HEK293 (cell line): ENCODE data around the gene ROPN1L.
A peak's percentile ranks its signal among the peaks of the same experiment; 100 is the strongest.

Experiments used
- GLI4 ChIP-seq: fragments of 450-650 bp; formaldehyde crosslinking; IDR thresholded peaks from 2 replicates; pipeline ENCODE4 v1.5.1; 2016; ENCODE audit warnings: missing biosample characterization, missing genetic modification characterization
- HOXA7 ChIP-seq: sonication (generic); formaldehyde crosslinking; IDR thresholded peaks from 2 replicates; pipeline ENCODE4 v1.8.1; 2022; ENCODE audit warnings: missing genetic modification reagents, borderline replicate concordance
- HOXD13 ChIP-seq: sonication (generic); formaldehyde crosslinking; IDR thresholded peaks from 2 replicates; pipeline ENCODE4 v1.8.0; 2022; ENCODE audit warnings: missing genetic modification reagents, borderline replicate concordance
- MYNN ChIP-seq: fragments of 450-650 bp; formaldehyde crosslinking; IDR thresholded peaks from 2 replicates; pipeline ENCODE4 v1.5.1; 2016; ENCODE audit warnings: missing biosample characterization, missing genetic modification characterization, borderline replicate concordance
- OVOL3 ChIP-seq: fragments of 450-650 bp; formaldehyde crosslinking; IDR thresholded peaks from 2 replicates; pipeline ENCODE4 v1.5.1; 2016; ENCODE audit warnings: missing biosample characterization, missing genetic modification characterization
- PRDM1 ChIP-seq: fragments of 450-650 bp; formaldehyde crosslinking; IDR thresholded peaks from 2 replicates; pipeline ENCODE4; 2016; ENCODE audit warnings: missing biosample characterization, missing genetic modification characterization
- SALL2 ChIP-seq: fragments of 450-650 bp; formaldehyde crosslinking; IDR thresholded peaks from 2 replicates; pipeline ENCODE4 v1.5.0; 2017; ENCODE audit warnings: missing biosample characterization, mild to moderate bottlenecking, missing genetic modification characterization, borderline replicate concordance
- TRIM28 ChIP-seq: IDR thresholded peaks from 2 replicates; pipeline ENCODE4 v1.6.1; 2011; ENCODE audit warnings: low read length, control low read depth, borderline replicate concordance
- WT1 ChIP-seq: fragments of 450-650 bp; formaldehyde crosslinking; IDR thresholded peaks from 2 replicates; pipeline ENCODE4 v1.5.1; 2016; ENCODE audit warnings: missing biosample characterization, missing genetic modification characterization
- YY2 ChIP-seq: fragments of 450-650 bp; formaldehyde crosslinking; IDR thresholded peaks from 2 replicates; pipeline ENCODE4 v1.5.1; 2016; ENCODE audit warnings: missing biosample characterization, missing genetic modification characterization
- ZBTB17 ChIP-seq: fragments of 450-650 bp; formaldehyde crosslinking; IDR thresholded peaks from 2 replicates; pipeline ENCODE4 v1.5.1; 2016; ENCODE audit warnings: missing biosample characterization, missing genetic modification characterization
- ZFP41 ChIP-seq: fragments of 450-650 bp; formaldehyde crosslinking; IDR thresholded peaks from 2 replicates; pipeline ENCODE4 v1.5.1; 2016; ENCODE audit warnings: missing biosample characterization, missing genetic modification characterization, borderline replicate concordance
- ZFP69B ChIP-seq: fragments of 450-650 bp; formaldehyde crosslinking; IDR thresholded peaks from 2 replicates; pipeline ENCODE4 v1.5.1; 2016; ENCODE audit warnings: missing biosample characterization, missing genetic modification characterization
- ZNF112 ChIP-seq: fragments of 450-650 bp; formaldehyde crosslinking; IDR thresholded peaks from 2 replicates; pipeline ENCODE4 v1.5.0; 2017; ENCODE audit warnings: missing biosample characterization, missing genetic modification characterization
- ZNF114 ChIP-seq: fragments of 450-650 bp; formaldehyde crosslinking; IDR thresholded peaks from 2 replicates; pipeline ENCODE4 v1.5.0; 2017; ENCODE audit warnings: missing biosample characterization, missing genetic modification characterization
- ZNF133 ChIP-seq: fragments of 450-650 bp; formaldehyde crosslinking; IDR thresholded peaks from 2 replicates; pipeline ENCODE4 v1.5.1; 2016; ENCODE audit warnings: missing biosample characterization, missing genetic modification characterization
- ZNF155 ChIP-seq: fragments of 450-650 bp; formaldehyde crosslinking; IDR thresholded peaks from 2 replicates; pipeline ENCODE4 v1.5.1; 2016; ENCODE audit warnings: missing biosample characterization, missing genetic modification characterization
- ZNF16 ChIP-seq: fragments of 450-650 bp; formaldehyde crosslinking; IDR thresholded peaks from 2 replicates; pipeline ENCODE4 v1.5.1; 2016; ENCODE audit warnings: low read depth, missing biosample characterization, missing genetic modification characterization
- ZNF169 ChIP-seq: fragments of 450-650 bp; formaldehyde crosslinking; IDR thresholded peaks from 2 replicates; pipeline ENCODE4 v1.5.1; 2016; ENCODE audit warnings: missing biosample characterization, missing genetic modification characterization
- ZNF184 ChIP-seq: fragments of 450-650 bp; IDR thresholded peaks from 2 replicates; pipeline ENCODE4 v1.5.1; 2018; ENCODE audit warnings: missing biosample characterization, mild to moderate bottlenecking, missing genetic modification characterization
- ZNF248 ChIP-seq: fragments of 450-650 bp; formaldehyde crosslinking; IDR thresholded peaks from 2 replicates; pipeline ENCODE4 v1.5.1; 2017; ENCODE audit warnings: missing biosample characterization, missing genetic modification characterization
- ZNF350 ChIP-seq: fragments of 450-650 bp; formaldehyde crosslinking; IDR thresholded peaks from 2 replicates; pipeline ENCODE4 v1.5.0; 2017; ENCODE audit warnings: missing biosample characterization, mild to moderate bottlenecking, missing genetic modification characterization
- ZNF394 ChIP-seq: fragments of 450-650 bp; formaldehyde crosslinking; IDR thresholded peaks from 2 replicates; pipeline ENCODE4 v1.5.1; 2016; ENCODE audit warnings: missing biosample characterization, missing genetic modification characterization, mild to moderate bottlenecking, moderate library complexity, borderline replicate concordance
- ZNF48 ChIP-seq: fragments of 450-650 bp; formaldehyde crosslinking; IDR thresholded peaks from 2 replicates; pipeline ENCODE4 v1.5.1; 2016; ENCODE audit warnings: missing biosample characterization, missing genetic modification characterization
- ZNF560 ChIP-seq: fragments of 450-650 bp; formaldehyde crosslinking; IDR thresholded peaks from 2 replicates; pipeline ENCODE4 v1.5.1; 2017; ENCODE audit warnings: missing biosample characterization, missing genetic modification characterization, borderline replicate concordance
- ZNF571 ChIP-seq: fragments of 450-650 bp; formaldehyde crosslinking; IDR thresholded peaks from 2 replicates; pipeline ENCODE4 v1.5.0; 2017; ENCODE audit warnings: missing biosample characterization, missing genetic modification characterization
- ZNF623 ChIP-seq: fragments of 450-650 bp; formaldehyde crosslinking; IDR thresholded peaks from 2 replicates; pipeline ENCODE4 v1.5.1; 2016; ENCODE audit warnings: missing biosample characterization, missing genetic modification characterization
- ZNF658 ChIP-seq: fragments of 450-650 bp; formaldehyde crosslinking; IDR thresholded peaks from 2 replicates; pipeline ENCODE4; 2016; ENCODE audit warnings: missing biosample characterization, missing genetic modification characterization
- ZNF791 ChIP-seq: fragments of 450-650 bp; formaldehyde crosslinking; IDR thresholded peaks from 2 replicates; pipeline ENCODE4 v1.5.1; 2016; ENCODE audit warnings: missing biosample characterization, missing genetic modification characterization
- ZNF837 ChIP-seq: fragments of 450-650 bp; formaldehyde crosslinking; IDR thresholded peaks from 2 replicates; pipeline ENCODE4 v1.5.1; 2016; ENCODE audit warnings: missing biosample characterization, missing genetic modification characterization
- ZSCAN23 ChIP-seq: fragments of 450-650 bp; formaldehyde crosslinking; IDR thresholded peaks from 2 replicates; pipeline ENCODE4 v1.5.1; 2016; ENCODE audit warnings: missing biosample characterization, missing genetic modification characterization
- TF ChIP-seq, protein P1 (sequence below): fragments of 450-650 bp; formaldehyde crosslinking; IDR thresholded peaks from 2 replicates; pipeline ENCODE4 v1.5.1; 2016; ENCODE audit warnings: missing biosample characterization, missing genetic modification characterization
- TF ChIP-seq, protein P2 (sequence below): fragments of 450-650 bp; formaldehyde crosslinking; IDR thresholded peaks from 2 replicates; pipeline ENCODE4 v1.5.1; 2016; ENCODE audit warnings: missing biosample characterization, missing genetic modification characterization
- TF ChIP-seq, protein P3 (sequence below): fragments of 450-650 bp; formaldehyde crosslinking; IDR thresholded peaks from 2 replicates; pipeline ENCODE4 v1.5.1; 2017; ENCODE audit warnings: missing biosample characterization, missing genetic modification characterization
- TF ChIP-seq, protein P4 (sequence below): fragments of 450-650 bp; formaldehyde crosslinking; IDR thresholded peaks from 2 replicates; pipeline ENCODE4 v1.5.1; 2017; ENCODE audit warnings: missing biosample characterization, missing genetic modification characterization
- TF ChIP-seq, protein P5 (sequence below): sonication (generic); formaldehyde crosslinking; IDR thresholded peaks from 2 replicates; pipeline ENCODE4 v1.8.1; 2022; ENCODE audit warnings: mild to moderate bottlenecking, moderate library complexity, missing genetic modification reagents

Gene ROPN1L

DNA sequence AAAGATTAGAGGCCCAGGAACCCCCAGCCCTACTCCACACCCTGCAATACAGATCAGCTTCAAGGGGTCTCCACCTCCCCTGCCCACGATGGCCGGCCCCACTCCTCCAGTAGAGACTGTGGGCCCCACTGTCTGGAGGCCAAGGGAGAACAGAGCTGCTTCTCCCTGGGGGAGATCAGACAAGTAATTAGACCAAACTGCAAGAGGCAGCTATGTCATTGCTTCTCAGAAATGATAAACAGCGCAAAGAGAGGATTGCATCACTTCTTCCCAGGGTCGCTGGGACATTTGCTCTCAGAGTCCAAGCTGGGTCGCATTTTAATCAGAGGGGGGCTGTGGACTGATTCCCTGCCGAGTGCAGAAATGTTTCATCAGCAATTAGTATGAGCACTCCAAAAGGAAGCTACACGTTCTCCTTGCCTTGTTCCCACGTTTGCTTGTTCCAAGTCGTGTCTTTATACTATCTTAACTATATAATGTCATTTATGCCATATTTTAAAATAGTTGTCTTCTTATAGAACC, 59.9 kb downstream of the ROPN1L start (continued):
- TF ChIP-seq, protein P1, sequence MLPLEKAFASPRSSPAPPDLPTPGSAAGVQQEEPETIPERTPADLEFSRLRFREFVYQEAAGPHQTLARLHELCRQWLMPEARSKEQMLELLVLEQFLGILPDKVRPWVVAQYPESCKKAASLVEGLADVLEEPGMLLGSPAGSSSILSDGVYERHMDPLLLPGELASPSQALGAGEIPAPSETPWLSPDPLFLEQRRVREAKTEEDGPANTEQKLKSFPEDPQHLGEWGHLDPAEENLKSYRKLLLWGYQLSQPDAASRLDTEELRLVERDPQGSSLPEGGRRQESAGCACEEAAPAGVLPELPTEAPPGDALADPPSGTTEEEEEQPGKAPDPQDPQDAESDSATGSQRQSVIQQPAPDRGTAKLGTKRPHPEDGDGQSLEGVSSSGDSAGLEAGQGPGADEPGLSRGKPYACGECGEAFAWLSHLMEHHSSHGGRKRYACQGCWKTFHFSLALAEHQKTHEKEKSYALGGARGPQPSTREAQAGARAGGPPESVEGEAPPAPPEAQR (tag by site-specific recombination) = no peak
- TF ChIP-seq HOXD13 (CRISPR knock-in tag) (no peak), ZNF837 (tag by site-specific recombination) (no peak), ZNF155 (tag by site-specific recombination) (no peak), ZNF571 (no peak), TRIM28 (no peak; the same call in 1 of the 2 replicates), ZFP69B (tag by site-specific recombination) (peak; percentile 100), ZFP41 (tag by site-specific recombination) (no peak), OVOL3 (tag by site-specific recombination) (no peak), HOXA7 (no peak), ZNF184 (tag by site-specific recombination) (no peak), YY2 (tag by site-specific recombination) (no peak), ZNF48 (no peak), ZNF169 (tag by site-specific recombination) (no peak), ZBTB17 (tag by site-specific recombination) (peak; percentile 85), ZNF560 (tag by site-specific recombination) (no peak), ZNF133 (tag by site-specific recombination) (no peak), ZSCAN23 (tag by site-specific recombination) (no peak), SALL2 (tag by site-specific recombination) (no peak), PRDM1 (no peak), WT1 (tag by site-specific recombination) (no peak), ZNF16 (tag by site-specific recombination) (no peak), GLI4 (tag by site-specific recombination) (no peak), ZNF394 (tag by site-specific recombination) (no peak), ZNF350 (tag by site-specific recombination) (no peak), ZNF658 (no peak), MYNN (tag by site-specific recombination) (no peak), ZNF623 (no peak), ZNF112 (tag by site-specific recombination) (no peak), ZNF114 (no peak), ZNF791 (no peak), ZNF248 (tag by site-specific recombination) (no peak)
- TF ChIP-seq, protein P2, sequence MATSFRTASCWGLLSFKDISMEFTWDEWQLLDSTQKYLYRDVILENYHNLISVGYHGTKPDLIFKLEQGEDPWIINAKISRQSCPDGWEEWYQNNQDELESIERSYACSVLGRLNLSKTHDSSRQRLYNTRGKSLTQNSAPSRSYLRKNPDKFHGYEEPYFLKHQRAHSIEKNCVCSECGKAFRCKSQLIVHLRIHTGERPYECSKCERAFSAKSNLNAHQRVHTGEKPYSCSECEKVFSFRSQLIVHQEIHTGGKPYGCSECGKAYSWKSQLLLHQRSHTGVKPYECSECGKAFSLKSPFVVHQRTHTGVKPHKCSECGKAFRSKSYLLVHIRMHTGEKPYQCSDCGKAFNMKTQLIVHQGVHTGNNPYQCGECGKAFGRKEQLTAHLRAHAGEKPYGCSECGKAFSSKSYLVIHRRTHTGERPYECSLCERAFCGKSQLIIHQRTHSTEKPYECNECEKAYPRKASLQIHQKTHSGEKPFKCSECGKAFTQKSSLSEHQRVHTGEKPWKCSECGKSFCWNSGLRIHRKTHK (tag by site-specific recombination) = no peak
- TF ChIP-seq, protein P3, sequence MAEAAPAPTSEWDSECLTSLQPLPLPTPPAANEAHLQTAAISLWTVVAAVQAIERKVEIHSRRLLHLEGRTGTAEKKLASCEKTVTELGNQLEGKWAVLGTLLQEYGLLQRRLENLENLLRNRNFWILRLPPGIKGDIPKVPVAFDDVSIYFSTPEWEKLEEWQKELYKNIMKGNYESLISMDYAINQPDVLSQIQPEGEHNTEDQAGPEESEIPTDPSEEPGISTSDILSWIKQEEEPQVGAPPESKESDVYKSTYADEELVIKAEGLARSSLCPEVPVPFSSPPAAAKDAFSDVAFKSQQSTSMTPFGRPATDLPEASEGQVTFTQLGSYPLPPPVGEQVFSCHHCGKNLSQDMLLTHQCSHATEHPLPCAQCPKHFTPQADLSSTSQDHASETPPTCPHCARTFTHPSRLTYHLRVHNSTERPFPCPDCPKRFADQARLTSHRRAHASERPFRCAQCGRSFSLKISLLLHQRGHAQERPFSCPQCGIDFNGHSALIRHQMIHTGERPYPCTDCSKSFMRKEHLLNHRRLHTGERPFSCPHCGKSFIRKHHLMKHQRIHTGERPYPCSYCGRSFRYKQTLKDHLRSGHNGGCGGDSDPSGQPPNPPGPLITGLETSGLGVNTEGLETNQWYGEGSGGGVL (tag by site-specific recombination) = peak; percentile 68; the same call in 1 of the 2 replicates
- TF ChIP-seq, protein P4, sequence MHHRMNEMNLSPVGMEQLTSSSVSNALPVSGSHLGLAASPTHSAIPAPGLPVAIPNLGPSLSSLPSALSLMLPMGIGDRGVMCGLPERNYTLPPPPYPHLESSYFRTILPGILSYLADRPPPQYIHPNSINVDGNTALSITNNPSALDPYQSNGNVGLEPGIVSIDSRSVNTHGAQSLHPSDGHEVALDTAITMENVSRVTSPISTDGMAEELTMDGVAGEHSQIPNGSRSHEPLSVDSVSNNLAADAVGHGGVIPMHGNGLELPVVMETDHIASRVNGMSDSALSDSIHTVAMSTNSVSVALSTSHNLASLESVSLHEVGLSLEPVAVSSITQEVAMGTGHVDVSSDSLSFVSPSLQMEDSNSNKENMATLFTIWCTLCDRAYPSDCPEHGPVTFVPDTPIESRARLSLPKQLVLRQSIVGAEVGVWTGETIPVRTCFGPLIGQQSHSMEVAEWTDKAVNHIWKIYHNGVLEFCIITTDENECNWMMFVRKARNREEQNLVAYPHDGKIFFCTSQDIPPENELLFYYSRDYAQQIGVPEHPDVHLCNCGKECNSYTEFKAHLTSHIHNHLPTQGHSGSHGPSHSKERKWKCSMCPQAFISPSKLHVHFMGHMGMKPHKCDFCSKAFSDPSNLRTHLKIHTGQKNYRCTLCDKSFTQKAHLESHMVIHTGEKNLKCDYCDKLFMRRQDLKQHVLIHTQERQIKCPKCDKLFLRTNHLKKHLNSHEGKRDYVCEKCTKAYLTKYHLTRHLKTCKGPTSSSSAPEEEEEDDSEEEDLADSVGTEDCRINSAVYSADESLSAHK (tag by site-specific recombination) = no peak
- TF ChIP-seq, protein P5, sequence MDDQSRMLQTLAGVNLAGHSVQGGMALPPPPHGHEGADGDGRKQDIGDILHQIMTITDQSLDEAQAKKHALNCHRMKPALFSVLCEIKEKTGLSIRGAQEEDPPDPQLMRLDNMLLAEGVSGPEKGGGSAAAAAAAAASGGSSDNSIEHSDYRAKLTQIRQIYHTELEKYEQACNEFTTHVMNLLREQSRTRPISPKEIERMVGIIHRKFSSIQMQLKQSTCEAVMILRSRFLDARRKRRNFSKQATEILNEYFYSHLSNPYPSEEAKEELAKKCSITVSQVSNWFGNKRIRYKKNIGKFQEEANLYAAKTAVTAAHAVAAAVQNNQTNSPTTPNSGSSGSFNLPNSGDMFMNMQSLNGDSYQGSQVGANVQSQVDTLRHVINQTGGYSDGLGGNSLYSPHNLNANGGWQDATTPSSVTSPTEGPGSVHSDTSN (CRISPR knock-in tag) = no peak
